HG03442 (cell line): ENCODE measurements around the gene SNTN.

Experiments
- ATAC-seq: cut with Tn5 transposase; IDR thresholded peaks from one replicate; pipeline ENCODE4 v1.9.1; 2021; ENCODE audit warnings: mild to moderate bottlenecking, moderate library complexity; ENCODE audit not compliant: unreplicated experiment

SNTN gene

DNA sequence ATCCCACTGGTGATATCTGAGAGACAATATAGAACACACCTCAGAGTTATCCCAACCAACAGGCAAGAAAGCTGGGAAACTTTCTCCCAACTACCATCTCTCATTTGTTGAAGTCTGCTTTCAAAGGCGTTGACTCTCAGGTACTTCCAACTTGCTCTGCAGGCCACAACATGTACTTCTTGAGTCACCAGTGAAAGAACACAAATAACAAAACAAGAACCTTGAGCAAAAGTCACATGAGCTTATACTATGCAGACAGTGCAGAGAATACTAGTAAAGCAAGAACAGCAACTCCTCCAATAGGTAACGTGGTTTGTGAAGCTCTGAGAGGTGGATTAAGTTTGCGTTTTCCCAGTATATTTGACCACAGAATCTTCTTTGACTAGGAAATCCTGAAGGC lies 20.6 kb downstream of the SNTN start:
- ATAC-seq: no peak

DNA sequence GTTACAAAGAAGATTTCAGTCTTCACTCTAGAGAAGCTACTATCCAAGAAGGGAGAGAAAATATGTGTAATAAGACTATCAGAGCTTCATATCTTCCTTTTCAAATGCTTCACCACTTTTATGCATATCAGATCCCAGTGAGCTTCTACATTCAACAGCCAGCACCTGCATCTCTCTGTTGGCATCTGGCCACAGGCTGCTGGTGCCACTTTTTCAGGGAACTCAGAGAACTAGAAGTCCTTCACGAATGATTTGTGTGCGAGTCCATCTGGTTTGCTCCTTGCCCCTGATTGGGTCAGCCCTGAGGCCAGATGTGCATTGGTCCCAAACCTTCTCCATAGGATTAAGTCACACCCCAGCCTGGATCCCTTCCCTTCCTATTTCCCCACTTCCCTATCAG lies 22.1 kb downstream of the SNTN start:
- no peak for ATAC-seq

DNA sequence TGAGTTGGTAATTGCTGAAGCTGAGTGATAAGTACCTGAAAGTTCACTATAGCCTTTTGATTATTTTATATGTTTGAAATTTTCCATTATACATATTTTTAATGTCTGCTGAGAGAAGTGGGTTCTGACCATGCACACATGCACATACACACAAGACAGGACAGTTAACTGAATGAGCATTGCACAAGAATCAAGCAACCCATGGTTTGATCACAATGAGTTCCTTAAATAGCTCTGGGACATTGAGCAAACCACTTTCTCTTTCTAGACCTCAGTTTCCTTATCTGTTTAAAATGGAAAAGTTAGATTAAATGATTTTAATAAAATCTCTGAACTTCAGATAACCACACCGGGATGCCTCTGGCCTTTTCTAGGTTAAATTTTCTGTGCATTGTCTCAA lies 26.7 kb downstream of the SNTN start:
- no peak for ATAC-seq

DNA sequence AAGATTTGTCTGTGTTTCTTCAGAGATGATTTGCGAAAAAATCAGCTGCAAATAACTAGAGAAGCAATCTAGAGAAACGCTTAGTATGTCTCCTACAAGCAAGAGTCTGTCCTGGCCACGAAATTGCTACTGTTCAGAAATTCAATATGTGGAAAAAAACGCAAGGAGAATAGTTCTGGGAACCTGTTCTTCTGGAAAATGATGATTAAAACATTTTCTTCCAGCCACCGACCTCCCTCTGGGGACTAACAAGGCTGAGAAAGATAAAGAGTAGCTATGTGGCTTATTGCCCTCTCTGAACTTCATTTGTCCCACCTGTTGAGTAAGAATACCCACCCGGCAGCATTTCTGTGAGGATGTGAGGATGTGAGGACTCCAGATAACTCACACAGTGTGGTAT lies 31.6 kb downstream of the SNTN start:
- ATAC-seq: no peak

DNA sequence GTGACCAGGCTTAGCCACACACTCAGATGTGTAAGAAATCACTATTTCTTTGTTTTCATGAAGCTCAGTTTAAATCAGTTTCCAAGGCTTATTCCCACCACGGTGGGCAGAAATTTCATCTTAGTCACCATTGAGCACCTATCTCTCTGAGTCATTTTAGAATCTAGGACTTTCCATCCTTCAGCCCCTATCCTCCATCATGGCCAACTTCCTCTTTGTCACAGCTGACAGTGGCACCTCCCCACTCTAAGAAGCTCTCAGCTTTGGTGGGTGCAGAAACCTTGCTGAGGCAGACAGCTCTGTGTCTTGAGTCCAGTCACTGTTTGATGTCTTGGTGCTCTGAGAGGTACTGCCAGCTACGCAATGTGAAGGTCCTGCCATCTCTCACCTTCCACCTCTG lies 32.9 kb downstream of the SNTN start:
- peak; percentile 59 for ATAC-seq

DNA sequence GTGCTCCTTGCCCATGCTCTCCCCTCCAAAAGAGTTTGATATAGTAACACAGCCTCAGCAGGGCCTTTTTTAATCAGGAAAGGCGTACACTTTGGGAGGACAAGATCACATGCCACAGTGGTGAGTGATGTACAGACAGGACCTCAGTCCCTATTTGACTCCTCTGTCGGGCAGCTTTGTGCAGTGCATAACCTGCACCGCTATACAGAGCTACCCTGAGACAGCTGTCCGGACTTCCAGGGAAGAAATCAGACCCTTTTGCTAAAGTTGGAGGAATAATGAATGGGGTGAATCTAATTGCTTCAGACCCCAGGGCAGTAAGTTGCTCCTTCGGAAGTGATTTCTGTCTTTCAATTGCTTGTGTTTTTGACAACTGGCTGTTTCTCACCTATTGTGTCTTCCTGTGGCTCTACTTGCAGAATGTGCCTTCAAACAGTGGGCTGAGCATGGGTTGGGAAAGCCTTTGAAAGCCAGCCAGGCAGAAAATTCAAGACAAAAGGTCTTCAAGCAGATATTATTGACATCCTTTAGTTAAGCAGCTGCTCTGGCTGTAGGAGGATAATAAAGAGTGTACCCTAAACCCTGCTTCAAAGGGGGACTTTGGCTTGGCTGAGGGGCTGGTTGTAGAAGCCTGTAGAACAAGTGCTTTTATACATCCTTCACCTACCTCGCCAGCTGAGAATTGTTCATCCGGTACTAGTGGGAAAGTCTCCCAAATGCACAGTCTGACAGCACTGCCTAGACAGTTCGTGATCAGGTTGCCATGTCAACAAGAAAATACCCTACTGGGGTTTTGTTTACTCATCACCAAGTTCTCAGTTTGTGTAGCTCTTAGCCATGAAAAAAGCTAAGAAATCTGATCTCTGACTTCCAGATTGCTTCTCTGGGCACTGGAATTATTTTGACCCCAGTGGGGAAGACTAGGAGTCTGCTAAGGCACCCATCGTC lies 35.1 kb downstream of the SNTN start:
- ATAC-seq: peak; percentile 58

DNA sequence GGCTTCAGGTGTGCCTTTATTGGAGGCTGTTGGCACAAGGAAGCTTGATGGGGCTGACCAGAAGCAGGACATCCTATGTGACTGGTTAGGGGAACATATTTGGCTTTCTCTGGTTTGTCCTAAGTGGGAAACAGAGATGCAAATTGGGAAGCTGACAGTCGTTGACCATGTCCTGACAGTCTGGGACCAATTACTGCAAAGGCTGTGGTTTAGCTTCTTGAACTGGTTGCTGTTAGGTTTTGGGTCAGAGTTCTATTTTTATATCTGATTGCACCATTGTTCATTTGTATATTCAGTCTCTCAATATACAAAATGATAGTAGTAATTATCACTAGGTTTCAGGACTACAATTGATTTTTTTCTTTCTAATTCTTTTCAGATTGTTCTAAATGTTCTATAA lies 36.8 kb downstream of the SNTN start:
- no peak for ATAC-seq

DNA sequence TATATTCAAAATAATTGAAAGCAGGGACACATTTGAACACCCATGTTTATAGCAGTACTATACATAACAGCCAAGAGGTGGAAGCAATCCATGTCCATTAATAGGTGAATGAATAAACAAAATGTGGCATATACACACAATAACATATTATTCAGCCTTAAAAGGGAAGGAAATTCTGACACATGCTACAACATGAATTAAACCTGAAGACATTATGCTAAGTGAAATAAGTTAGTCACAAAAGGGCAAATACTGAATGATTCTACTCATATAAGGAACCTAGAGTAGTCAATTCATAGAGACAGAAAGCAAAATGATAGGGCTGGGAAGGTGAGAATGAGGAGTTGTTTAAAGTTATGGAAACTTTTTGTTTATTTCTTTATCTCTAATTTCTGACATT lies 40.9 kb downstream of the SNTN start:
- ATAC-seq: no peak

DNA sequence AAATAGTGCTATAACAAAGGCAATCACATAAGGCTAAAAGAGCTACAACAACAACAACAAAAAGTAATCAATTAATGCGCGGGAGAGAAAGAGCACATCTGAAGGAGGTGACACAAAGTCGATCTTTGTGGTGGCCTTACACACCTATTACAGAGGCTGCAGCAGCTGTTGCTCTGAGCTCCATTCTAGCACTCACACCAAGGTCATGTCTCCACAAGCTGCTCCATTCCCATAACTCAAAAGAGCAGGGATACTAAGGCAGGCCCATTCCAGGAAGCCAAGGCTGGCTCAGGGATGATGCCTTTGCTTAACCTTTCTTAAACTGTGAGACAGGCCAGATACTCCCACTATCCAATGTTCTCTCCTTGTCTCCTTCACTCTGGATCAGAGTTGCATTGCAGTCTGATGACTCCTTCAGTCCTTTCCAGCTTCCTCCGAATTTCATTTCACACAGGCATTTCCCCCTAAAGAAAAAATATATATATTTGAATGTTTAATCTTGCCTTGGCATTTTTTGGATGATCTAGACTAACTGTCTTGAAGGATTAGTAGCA lies 52.7 kb downstream of the SNTN start:
- no peak for ATAC-seq

DNA sequence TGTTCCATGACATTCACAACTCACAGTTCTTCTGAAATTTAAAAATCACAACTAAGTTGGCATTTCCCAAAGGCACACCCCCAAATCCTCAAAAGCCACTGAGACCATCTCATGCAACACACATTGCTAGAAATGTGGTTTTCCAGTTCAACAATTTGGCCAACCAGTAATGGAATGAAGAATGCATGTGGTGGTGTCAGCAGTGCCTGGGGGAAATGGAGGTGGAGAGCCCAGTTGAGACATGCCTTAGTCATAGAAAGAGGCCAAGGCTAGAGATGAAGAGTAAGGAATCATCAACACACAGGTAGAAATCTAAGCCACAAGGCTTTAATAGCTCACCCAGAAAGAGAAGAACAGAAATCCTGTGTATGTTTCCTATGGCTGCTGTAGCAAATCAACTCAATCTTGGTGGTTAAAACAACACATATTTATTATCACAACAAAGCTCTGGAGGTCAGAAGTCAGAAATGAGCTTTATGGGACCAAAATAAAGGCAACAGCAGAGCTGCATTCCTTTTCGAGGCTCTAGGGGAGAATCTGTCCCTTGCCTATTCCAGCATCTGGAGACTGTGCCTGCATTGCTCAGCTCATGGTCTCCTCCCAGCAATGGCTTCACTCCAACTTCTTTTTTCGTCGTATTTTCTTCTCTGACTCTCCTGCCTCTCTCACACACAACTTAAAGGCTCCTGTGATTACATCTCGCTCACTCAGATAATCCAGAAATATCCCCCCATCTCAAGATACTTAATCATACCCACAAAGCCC lies 54.0 kb downstream of the SNTN start:
- ATAC-seq: no peak

DNA sequence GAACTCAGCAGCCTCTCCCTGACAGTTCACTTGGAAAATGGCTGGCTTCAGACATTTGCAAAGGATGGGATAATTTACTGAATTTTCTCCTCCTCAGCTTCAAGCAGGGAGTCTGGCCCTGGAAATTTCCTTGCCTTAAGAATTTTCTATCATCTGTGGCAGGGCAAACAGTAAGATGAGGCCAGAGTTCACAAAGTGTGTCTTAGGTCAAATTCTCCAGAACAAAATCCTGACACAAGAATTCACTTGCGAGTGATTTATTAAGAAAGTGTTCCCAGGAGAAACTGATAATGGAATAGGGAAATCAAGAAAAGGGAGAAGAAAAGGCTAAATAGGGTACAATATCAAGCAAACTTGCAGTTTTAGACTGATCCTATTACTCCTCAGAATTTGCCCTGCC lies 55.3 kb downstream of the SNTN start:
- ATAC-seq: no peak

DNA sequence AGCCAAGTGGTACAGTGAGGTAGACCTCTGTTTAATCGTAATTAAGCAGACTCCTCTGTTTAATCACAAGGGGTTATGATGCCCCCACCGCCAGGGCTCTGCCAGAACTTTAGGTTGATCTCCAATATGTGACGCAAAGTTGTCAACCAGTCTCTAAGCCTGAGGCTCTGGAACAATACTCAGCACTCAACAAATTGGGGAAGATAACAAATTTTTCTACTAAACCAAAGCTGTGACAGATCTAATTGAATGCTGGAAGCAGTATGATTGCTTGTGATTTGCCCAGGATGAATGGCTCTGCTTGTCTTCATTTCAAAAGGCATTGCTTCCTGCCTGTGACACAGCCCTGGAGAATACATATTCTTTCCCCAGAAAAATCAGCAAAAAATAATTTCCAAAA lies 57.1 kb downstream of the SNTN start:
- ATAC-seq: no peak
